NCI-H69 (cell line): ENCODE results near the gene URB2.
"Not testable (repeated sequence)": the region's sequence is repeated elsewhere in the genome, so short reads cannot be mapped to it uniquely, and the experiment has no call there.

ENCODE experiments used
- DNase-seq: peaks from one replicate; lab custom pipeline; 2025; lab: John Stamatoyannopoulos, UW

URB2 gene

DNA sequence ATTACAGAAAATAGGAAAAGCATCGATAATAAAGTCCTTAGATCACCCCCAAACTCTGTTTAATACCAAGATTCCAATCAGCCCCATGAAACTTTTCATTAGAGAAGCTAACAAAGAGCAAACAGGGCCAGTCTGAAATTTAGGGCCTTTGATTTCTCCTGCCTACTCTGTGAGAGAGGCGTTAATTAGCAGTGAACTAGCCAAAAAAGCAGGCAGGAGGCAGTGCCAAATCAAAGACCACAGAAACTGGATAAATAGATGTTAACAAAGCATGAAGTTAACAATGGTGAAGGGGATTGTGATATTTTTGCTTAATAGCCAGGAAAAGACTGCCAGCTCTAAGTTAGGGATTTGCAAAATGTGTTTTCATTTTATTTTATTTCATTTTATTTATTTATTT, 11.3 kb upstream of the URB2 start:
- no peak for DNase-seq

DNA sequence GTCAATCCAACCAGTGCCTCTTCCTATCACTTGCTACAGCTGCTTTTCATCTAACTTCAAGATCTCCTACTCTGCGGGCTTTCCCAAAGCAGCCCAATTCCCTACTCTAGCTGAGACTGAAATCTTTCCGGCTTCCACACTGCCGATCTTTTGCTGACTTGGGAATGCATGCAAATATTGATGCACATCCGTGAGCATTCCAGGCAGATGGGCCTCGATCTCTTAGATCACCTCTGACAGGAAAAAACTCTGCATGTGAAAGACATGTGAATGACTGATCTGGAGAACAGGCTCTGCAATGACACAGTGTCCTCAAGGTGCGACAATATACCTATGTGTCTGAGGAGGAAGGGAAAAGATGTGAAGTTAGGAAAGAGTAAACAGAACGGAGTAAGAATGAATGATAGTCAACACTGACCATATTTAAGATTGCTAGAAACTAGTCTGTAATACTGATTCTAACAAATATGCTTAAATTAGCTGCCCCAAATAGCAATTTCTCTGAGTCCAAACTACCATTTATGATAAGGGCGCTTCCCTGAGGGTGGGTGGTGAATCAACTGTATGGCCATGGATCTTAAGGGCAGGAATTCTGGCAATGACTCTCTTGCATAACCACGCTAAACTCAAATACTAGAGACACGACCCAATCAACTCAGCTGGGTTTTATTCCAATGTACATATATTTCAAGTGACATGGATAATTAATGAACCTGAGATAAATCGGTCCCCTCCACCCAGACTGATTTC, 8.5 kb upstream of the URB2 start:
- DNase-seq = no peak

DNA sequence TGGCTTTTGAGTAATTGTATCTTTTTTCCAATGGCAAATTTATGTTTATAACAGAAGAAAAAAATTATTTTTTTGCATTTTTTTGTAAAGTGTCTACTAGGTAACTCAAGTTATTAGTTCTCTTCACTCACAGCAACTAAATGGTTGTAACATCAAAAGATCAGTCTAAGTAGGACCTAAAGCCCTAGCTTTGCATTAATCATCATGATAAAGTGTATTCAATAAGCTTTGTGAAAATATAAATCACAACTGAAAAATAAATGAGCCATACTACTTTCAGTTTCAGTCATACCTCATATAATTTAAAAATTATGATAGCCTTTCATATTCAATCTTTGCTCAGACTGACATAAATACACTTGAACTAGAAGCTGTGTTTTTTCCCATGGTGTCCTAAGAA, 7.0 kb upstream of the URB2 start:
- no peak for DNase-seq

DNA sequence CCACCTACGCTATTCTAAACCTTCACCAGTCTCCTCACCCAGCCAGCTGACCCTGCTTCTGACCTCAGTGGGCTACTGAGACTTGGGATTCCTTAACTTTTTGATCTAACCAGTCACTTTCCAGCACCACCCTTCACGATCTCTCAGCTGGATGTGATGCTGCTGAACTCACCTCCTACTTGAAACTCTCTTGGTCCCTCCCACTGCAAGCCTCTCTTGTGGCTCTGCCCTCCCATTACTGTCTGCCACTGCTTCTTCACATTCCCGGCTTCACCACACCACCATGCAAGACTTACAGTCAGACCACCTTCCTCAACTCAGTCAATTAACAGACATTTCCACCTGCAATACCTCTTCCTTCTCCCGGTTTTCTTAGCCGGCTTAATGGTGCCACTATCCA, 6.4 kb upstream of the URB2 start:
- DNase-seq = no peak

DNA sequence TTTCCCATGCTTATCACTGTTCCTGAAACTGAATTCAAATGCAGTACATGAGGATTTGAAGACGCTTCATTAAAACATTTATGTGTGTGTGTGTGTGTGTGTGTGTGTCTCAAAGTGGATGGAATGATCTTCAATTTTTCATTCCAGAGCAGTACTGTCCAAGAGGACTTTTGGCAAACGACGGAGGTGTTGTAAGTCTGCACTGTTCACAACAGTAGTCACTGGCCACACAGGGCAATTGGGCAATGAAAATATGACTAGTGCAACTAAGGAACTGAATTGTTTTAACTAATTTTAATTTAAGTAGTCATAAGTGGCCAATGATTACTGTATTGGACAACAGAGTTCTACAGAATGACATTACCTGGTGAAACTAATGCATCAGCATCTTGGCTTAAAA, 5.2 kb upstream of the URB2 start:
- DNase-seq = no peak

DNA sequence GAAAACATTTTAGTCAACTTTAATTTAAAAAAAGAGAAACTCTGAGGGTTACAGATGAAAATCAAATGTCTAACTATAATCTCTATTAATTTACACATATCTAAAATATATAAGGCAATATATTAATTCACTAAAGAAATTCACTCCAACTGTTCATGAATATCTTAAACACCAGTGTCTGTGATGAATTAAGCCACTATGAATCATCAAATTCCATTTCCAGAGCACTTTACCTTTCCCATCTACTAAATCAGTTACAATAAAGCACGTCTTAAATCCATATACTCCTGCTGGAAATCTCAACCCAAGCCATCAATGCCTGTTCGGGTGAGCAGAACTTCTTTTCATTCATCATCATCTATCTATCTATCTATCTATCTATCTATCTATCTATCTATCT, 4.4 kb upstream of the URB2 start:
- no peak for DNase-seq

DNA sequence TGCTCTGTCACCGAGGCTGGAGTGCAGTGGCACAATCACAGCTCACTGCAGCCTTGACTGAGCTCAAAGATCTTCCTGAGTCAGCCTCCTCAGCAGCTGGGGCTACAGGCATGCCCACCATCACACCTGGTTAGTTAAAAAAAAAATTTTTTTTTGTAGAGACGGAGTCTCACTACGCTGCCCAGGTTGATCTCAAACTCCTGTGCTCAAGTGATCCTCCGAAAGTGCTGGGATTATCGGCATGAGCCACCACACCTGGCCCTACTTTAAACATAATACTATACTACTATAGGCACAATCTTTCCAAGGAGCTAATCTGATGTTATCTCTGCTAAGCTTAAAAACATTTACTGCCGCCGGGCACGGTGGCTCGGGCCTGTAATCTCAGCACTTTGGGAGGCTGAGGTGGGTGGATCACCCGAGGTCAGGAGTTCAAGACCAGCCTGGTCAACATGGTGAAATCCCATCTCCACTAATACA, 3.4 kb upstream of the URB2 start:
- not testable (repeated sequence) for DNase-seq

DNA sequence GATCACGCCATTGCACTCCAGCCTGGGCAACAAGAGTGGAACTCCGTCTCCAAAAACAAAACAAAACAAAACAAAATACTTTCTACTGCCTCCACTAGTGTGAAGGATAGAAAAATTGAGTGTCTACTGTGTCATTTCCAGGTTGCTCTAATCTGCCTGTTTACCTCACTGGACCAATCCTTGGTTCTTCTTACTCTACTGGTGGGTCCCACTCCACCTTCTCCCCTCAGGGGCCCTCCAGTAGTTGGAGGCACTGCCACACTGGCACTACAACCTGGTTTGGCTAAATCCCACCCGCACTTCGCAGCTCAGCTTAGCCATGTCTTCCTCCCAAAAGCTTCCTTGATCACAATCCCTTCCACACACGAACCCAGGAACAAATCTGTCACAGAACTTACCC, 2.8 kb upstream of the URB2 start:
- DNase-seq = no peak

DNA sequence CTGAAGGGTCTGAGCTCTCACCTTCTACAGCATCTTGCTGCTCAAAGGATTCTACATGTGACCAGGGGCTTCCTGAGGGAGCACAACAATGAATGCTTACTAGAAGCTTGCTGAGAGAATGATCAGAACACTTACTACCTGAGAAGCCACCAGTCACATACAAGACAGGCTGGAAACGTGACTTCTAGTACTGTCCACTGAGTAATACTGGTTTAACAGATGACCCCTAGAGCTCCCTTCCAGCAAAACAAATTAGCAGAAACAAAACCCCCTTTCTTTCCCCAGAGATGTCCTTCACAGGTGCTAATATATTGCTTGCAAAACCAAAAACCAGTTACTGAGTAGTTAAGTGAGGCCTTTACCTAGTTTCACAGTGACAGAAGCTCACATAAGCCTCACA, 2.2 kb upstream of the URB2 start:
- DNase-seq = no peak

DNA sequence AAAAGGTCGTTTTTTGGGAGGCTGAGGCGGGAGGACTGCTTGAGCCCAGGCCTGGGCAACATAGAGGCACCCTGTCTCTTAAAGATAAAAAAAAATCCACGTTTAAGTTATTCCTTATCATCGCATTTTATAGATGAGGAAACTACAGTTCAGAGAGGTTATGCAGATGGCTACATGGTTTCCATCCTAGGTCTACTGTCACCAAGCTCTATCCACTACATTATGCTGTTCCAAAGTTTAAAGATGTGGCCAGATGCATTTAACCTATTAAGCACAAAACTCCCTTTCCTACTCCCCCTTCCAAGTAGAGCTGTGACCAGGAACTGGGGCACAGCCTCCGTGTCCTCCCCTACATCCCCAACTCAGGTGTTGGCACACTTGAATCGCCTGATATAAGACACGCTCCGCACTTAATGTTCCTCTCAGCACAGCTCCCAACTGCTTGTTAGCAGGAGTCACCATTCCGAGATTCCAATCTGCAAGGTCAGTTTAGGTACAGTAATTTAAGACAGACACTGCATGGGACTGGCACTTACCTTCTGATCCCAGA, 1.5 kb upstream of the URB2 start:
- DNase-seq = no peak

DNA sequence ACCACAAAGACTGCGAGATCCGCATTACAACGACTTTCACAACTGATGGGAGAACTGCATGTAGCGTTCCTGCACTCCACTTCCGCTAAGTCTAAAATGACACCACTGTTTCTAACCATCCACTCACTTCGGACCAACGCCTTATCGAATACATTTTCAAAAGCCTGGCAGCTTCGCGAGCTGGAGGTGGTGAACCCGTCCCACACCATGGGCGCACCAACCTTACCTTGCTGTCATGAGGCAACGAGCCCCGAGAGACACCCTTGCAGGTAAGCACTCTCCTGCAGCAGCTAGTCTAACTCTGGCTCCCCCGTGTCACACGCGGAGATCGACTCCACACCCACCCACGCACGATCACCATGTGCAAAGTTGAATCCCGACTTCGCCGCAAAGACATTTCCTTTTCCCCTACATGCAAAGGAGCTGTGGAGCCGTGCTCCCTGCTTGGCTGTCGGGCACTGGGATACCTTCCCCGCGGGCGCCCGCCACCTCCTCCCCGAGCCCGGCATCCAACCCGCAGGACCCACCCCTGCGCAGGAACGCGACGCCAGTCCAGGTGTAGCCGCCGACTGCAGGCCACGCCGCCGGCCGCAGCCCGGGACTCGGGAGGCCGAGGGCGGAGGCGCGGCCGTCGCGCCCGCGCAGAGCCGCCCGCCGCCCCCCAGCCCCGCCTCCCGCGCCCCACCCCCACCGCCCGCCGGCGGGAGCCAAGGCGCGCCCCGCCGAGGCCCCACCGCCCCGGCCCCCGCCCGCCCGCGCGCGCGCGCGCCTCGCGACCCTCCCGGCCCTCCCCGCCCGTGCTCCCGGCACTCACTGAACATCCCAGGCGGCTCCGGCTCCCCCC, 754 bp upstream of the URB2 start:
- peak; percentile 91 for DNase-seq

DNA sequence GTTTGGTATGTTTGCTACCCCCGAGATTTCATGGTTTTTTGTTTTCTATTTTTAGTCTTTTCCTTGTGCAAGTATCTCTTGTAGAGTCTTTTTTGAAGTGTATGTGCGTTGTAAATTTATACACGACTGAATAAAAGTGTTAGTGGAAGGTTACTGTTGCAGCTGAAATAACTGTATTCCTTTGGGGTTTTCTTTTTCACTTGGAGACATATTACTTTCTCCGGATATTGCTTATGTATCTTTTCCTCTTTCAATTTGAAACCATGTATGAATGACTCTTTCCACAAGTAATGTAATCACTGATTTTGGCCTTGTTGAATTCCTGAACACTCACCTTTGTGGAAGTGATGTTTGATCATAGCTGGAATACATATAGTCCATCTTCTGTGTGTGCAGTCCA, 956 bp downstream of the URB2 start:
- DNase-seq = peak; percentile 19

DNA sequence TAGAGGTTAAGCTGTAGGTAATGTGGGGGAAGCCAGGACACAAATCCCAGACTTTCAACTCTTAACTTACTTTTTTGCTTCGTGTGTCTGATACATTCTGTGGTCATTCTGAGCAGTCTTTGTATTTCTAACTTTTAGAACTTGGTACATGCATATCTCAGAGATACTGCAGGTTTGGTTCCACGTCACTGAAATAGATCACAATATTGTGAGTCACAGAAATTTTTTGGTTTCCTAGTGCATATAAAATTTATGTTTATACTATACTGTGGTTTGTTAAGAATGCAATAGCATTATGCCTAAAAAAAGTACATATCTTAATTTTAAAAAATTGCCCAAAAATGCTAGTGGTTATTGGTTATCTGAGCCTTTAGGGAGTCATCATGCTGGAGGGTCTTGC, 3.2 kb downstream of the URB2 start:
- no peak for DNase-seq

DNA sequence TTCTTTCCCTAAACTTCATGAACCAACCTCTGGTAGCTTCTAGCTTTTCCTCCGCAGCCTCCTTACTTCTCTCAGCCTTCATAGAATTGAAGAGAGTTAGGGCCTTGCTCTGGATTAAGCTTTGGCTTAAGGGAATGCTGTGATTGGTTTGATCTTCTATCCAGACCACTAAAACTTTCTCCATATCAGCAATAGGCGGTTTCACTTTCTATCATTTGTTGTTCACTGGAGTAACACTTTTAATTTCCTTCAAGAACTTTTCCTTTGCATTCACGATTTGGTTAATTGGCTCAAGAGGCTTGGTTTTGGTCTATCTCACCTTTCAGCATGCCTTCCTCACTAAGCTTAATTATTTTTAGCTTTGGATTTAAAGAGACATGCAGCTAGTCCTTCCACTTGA, 5.1 kb downstream of the URB2 start:
- no peak for DNase-seq

DNA sequence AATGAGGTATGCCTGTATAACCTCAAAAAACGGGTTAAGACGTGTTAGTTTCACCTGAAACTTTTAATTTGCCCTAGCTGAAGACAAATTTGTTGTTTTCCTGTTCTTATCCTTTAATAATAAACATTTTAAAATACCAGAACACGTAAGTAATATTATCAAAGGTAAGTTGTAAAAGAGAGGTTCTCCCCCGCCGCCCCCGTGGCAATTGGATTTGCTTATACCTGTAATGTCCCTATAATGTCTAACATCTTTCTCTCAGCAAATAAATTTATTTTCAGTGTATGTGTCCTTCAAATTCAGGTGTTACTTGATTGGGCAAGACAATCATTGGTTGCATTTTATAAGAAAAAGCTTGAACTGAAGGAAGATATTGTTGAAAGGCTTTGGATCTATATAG, 5.9 kb downstream of the URB2 start:
- no peak for DNase-seq

DNA sequence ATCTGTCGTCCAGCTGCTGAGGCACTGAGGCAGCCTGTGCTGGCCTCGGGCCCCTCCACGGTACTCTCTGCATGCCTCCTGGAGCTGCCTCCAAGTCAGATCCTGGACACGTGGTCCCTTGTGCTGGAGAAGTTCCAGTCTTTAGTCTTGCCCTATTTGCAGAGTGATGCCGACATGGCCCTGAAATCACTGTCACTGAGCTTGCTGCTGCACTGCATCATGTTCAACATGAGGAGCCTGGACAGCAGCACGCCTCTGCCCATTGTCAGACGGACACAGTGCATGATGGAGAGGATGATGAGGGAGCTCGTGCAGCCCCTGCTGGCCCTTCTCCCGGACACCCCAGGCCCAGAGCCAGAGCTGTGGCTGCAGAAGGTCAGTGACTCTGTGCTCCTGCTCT, 10.0 kb downstream of the URB2 start:
- no peak for DNase-seq

DNA sequence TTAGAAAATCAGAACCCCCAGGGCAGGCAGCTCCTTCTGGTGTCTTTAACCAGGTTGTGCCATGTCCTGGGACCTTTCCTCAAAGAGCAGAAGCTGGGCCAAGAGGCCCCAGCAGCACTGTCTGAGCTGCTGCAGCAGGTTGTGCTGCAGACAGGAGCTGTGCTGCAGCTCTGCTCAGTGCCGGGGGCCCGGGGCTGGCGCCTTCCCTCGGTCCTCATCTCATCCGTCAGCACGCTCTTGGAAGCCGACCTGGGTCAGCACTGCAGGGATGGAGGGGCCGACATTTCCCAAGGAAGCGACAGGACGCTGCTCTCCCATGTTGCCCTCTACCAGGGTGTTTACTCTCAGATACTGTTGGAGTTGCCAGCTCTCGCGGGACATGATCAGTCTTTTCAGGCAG, 11.7 kb downstream of the URB2 start:
- no peak for DNase-seq

DNA sequence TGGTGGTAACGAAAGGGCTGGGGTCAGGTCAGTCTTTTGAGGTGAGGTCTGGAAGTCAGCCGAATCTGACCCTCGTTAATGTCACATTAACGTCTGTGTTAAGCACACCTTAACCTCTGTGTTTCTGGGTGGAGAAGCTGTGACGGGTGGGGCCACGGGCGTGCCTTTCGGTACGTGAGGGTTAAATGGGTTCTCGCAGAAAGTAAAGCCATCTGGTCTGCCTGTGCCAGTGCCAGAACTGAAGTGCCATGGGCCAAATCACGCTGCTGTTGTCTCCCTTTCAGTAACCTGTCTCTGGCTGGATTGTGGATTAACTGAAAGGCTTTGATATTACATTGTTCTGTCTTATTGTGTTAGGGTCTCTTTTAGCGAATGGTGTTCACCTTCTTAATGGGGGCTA, 14.4 kb downstream of the URB2 start:
- DNase-seq = peak; percentile 78

DNA sequence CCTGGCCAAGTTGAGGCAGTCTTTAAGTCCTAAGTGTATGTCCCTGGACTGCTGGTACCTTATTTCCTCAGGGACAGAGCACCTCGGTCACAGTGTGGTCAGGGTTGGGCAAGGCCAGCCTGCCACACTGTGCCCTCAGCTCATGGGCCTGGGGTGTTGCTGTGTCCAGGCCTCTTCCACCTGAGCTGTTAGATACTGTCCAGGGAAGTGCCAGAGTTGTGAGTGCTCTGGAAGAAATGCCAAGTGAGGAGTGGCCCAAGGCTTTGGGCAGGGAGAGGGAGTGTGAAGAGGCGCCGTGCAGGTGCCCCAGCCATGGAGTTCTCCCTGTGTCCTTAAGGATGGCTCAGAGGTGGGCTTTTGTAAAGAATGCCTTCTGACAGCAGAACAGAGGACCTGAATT, 15.3 kb downstream of the URB2 start:
- DNase-seq = no peak

DNA sequence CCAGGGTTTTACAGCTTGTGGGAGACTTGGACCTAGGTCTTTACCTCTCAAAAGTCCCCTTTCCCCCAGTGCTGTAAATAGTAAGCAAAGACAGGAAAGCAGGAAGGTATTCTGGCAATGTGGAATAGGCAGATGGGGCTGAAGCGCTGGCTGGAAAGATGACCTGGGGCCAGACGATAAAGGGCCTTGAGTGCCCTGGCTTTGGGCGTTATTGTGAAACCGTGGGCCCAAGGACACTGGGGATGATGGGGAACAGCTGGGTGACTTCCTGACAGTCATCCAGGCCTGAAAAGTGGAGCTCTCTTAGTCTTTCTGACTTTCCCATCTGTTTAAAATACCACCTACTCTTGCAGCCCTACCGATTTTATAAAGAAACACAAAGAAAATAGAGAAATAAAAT, 16.3 kb downstream of the URB2 start:
- no peak for DNase-seq

DNA sequence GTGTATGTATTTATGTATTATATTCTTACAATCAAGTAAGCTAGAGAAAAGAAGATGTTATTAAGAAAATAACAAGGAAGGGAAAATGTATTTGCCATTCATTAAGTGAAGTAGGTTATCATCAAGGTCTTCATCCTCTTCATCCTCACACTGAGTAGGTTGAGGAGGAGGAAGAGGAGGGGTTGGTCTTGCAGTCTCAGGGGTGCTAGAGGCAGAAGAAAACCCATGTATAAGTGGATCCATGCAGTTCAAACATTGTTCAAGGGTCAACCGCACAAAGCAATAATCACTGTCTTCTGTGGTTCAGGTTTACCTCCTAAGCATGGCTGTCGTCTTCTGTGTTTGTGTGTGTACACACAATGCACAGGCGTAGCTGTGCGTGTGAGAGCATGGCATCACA, 16.9 kb downstream of the URB2 start:
- DNase-seq = no peak

DNA sequence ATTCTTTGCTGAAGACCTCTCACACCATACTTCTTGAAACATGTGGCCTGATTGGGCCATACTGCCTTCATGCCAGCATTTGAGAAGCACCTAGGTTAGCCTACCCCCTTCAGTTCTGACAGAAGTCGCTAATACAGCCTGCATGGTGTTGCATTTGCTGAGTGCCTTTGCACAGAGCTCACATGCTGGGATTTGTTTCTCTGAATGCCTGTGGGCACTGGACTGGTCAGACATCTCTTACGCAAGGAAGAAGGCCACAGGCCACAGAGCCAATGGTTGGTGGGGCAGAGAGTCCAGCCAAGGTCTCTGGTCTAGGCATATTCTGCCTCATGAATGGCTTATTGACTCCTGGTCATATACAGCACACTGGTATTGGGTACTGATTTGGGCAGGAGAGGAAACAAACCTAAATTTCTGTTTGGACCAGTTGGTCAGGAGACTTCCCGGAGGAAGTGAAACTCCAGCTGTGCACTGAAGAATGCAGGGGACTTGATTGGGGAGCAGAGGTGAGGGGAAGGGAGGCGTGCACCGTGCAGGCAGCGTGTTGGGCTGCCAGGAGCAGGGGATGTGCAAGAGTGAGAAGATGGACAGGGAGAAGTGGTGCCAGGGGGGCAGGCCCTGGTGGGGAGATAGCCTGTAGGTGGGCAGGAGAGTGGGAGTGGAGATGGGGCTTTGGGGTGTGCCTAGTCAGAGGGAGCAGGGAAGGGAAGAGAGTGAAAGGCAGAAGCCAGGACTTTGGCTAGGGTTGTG, 18.1 kb downstream of the URB2 start:
- no peak for DNase-seq
